ENCODE results near the gene OCSTAMP. TPM values are rescaled to one million over a fixed set of nuclear protein-coding genes. Genes with fewer than 3 reads are reported as not detected.

Gene OCSTAMP, protein sequence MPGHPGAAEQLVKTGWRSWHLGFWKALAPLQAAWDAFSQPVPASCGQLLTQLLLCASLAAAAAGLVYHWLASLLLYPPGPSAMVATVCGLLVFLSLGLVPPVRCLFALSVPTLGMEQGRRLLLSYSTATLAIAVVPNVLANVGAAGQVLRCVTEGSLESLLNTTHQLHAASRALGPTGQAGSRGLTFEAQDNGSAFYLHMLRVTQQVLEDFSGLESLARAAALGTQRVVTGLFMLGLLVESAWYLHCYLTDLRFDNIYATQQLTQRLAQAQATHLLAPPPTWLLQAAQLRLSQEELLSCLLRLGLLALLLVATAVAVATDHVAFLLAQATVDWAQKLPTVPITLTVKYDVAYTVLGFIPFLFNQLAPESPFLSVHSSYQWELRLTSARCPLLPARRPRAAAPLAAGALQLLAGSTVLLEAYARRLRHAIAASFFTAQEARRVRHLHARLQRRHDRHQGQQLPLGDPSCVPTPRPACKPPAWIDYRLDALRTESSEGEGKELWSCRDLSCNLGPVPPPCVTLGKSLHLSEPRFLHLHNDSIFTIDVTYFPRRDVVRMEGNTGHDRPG
- not detected in 2 replicates for total RNA-seq (ENCODE audit: low replicate concordance)
- long read RNA-seq: 0 reads

GRCh38 chr20:46550461-46550860 lies at the start of gene OCSTAMP:
OCSTAMP (minus strand) TSS chr20:46550654; CDS start chr20:46550560, 94 bp downstream.
- Mint-ChIP-seq H3K27ac (no peak within 1 kb of the TSS), H3K9me3 (no peaks in the 10 kb centered on the region), H3K4me3 (no peak within 1 kb of the TSS), H3K36me3 (no peaks in the 10 kb centered on the region), H3K27me3 (no peaks in the 10 kb centered on the region), H3K4me1 (ENCODE audit: unreplicated experiment) (no peaks in the 10 kb centered on the region)
- no peak for DNase-seq (ENCODE audit: extremely low spot score, unreplicated experiment)
- TF ChIP-seq CTCF (conservative IDR thresholded peaks at IDR 0.05): no peak

DNA sequence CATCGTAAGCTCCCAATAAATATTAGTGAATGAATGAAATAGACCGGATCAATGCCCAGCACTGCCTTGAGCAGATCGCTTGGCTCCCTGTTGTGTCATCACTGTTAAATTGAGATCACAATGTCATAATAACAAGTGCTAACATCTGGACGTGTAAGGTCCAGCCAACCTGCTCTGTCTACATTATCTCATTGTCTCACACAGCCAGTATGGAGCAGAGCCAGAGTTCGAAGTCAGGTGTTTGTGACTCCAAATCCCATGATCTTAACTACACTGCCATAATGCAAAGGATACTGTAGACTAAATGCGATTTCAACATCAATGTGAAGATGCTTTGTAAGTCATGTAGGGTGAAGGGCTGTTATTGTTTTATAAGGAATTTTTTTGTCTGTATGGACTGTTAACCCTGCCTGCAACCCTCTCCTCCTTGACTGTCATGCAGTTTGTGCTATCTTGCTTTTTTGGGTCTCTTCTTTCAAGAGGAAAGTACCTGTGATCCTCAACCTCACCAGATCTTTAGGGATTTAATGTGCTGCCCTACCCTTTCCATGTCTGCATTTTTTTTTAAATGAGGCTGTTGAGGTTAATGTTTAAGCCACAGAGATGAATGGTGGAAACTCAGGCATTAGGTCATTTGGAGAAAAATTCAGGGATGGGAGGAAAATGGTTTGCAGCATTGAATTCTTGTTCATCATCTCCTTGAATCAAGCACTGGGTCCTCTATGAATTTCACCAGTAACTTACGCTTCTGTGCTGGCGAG lies 49.0 kb upstream of the OCSTAMP start:
- H3K27me3 Mint-ChIP-seq: peaks cover 5% of the 10 kb centered on the region
- TF ChIP-seq CTCF (conservative IDR thresholded peaks at IDR 0.05): no peak
- H3K27ac Mint-ChIP-seq: no peak overlapping the region
- H3K4me3 Mint-ChIP-seq: no peak overlapping the region
- H3K9me3 Mint-ChIP-seq: no peaks in the 10 kb centered on the region
- no peaks in the 10 kb centered on the region for H3K4me1 Mint-ChIP-seq (ENCODE audit: unreplicated experiment)
- no peak for DNase-seq (ENCODE audit: extremely low spot score, unreplicated experiment)
- no peaks in the 10 kb centered on the region for H3K36me3 Mint-ChIP-seq

DNA sequence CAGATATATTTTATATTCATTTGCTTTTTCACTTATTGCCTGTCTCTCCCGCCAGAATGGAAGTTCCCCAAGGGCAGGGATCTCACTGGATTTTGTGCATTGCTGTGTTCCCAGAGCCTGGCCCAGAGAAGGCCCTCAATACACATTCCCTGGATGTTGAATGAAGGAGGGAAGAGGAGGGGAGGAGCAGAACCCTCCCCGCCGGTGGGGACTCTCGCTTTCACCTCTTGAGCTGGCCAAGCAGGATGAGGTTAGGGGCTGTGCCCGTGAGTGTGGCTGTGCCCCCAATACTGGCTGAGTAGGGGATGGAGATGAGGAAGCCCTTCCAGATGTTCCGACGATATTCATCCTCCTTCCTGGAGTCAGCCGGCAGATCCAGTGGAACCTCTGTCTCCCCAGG lies 45.5 kb upstream of the OCSTAMP start:
- no peaks in the 10 kb centered on the region for H3K9me3 Mint-ChIP-seq
- no peak overlapping the region for H3K27ac Mint-ChIP-seq
- DNase-seq (ENCODE audit: extremely low spot score, unreplicated experiment): no peak
- H3K4me3 Mint-ChIP-seq: no peak overlapping the region
- peaks cover 3% of the 10 kb centered on the region for H3K36me3 Mint-ChIP-seq
- H3K4me1 Mint-ChIP-seq (ENCODE audit: unreplicated experiment): no peaks in the 10 kb centered on the region
- H3K27me3 Mint-ChIP-seq: no peaks in the 10 kb centered on the region
- no peak for TF ChIP-seq CTCF (conservative IDR thresholded peaks at IDR 0.05)

DNA sequence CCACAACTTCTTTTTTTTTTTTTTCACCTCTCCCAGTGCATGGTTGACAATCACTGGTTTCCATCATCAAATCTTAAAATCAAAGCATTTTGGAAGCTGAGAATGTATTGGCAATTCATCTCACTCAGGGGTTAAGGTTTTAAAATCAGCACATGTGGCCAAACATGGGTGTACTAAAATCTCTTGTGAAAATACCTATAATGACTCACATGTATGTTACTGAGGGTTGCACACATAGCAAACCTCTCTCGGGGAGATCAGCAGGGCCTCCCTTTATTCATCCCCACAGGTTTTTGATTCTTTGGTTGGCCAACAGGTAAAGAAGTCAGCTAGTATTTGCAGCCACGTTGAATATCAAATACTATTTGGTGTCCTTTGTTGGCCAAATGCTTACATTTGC lies 44.3 kb upstream of the OCSTAMP start:
- H3K27me3 Mint-ChIP-seq: no peaks in the 10 kb centered on the region
- TF ChIP-seq CTCF (conservative IDR thresholded peaks at IDR 0.05): no peak
- no peaks in the 10 kb centered on the region for H3K4me1 Mint-ChIP-seq (ENCODE audit: unreplicated experiment)
- DNase-seq (ENCODE audit: extremely low spot score, unreplicated experiment): no peak
- H3K4me3 Mint-ChIP-seq: no peak overlapping the region
- H3K36me3 Mint-ChIP-seq: peaks cover 3% of the 10 kb centered on the region
- H3K9me3 Mint-ChIP-seq: no peaks in the 10 kb centered on the region
- H3K27ac Mint-ChIP-seq: no peak overlapping the region

DNA sequence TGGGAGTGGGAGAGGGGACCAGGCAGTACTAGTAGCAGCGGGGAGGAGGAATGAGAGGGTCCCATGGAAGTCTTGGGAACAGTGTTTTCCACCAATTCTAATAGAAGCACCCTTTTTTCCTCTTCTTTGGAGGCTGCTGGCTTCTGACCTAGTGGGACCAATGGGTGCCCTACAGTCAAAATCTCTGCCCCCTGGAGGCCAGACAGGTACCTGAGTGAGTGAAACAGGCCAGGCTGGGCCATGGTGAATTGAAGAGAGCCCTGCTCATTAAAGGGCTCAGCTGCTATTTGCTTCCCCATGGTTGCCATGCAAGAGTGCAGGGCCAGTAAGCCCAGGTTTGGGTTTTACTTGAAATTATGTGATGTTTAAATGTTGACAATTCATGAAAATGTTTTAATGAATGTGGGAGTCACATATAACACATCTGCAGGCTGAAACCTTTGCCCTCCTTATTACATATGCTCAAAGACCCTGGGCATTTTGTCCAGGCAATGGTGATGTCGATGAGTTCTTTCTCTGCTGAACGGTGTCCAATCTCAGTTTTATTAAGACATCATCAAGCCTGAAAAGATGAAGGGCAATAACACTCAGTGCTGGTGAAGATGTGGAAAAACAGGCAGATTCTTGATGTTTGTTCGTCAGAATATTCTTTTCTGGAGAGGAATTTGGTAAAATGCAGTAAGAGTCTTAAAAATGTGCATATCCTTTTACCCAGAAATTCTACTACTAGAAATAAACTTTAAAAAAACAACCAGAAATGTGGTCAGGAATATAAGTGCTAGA lies 42.3 kb upstream of the OCSTAMP start:
- DNase-seq (ENCODE audit: extremely low spot score, unreplicated experiment): no peak
- Mint-ChIP-seq H3K4me3 (no peak overlapping the region), H3K36me3 (peaks cover 3% of the 10 kb centered on the region), H3K27me3 (no peaks in the 10 kb centered on the region), H3K4me1 (ENCODE audit: unreplicated experiment) (no peaks in the 10 kb centered on the region), H3K9me3 (no peaks in the 10 kb centered on the region), H3K27ac (no peak overlapping the region)
- no peak for TF ChIP-seq CTCF (conservative IDR thresholded peaks at IDR 0.05)

Data from type B pancreatic cell (in vitro differentiated cells).